ENCODE results near the gene LRP1B.

GRCh38 chr2:140862181-140862580, 1268.6 kb downstream of the LRP1B start:
- TF ChIP-seq REST (IDR thresholded peaks at IDR 0.05; ENCODE audit: borderline replicate concordance) = no peak
- no peak for TF ChIP-seq CTCF (IDR thresholded peaks at IDR 0.05; ENCODE audit: poor library complexity, severe bottlenecking)
- no peak for TF ChIP-seq TAF1 (IDR thresholded peaks at IDR 0.05; ENCODE audit: low read depth)
- no peak for TF ChIP-seq RAD21 (conservative IDR thresholded peaks at IDR 0.05)

All from neural cell (in vitro differentiated cells).